Erythroblast (primary cell): ENCODE results near the gene TMEM156.

Experiments used
- GATA1 ChIP-seq: IDR thresholded peaks from 2 replicates; pipeline ENCODE4 v1.6.1; 2011; ENCODE audit warnings: low read depth, mild to moderate bottlenecking, control low read depth, low read length, moderate library complexity
- POLR2A ChIP-seq: IDR thresholded peaks from 2 replicates; pipeline ENCODE4 v1.6.1; 2011; ENCODE audit warnings: mild to moderate bottlenecking, low read length

DNA sequence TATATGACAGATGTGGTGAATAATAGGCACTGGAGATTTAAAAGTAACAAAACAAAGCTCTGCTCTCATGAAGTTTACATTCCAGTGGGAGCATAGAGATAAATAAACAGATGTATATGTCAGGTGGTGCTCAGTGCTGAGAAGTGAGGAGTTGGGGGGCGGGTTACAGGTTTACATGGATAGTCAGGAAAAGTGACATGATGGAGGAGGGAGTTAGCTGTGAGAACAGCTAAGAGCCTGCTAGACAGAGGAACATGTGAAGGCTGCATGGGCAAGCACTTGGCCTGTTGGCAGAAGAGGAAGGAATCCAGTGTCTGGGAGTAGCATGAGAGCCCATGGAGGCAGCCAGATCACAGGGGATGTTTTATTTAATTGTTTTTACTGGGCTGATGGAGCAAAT is 10.2 kb upstream of the TMEM156 start:
- TF ChIP-seq POLR2A = no peak
- TF ChIP-seq GATA1 = no peak
